Measurements from ENCODE around the gene CDYL2. TPM values are rescaled to one million over a fixed set of nuclear protein-coding genes. Genes with fewer than 3 reads are reported as not detected.
"Not testable (repeated sequence)": the region's sequence is repeated elsewhere in the genome, so short reads cannot be mapped to it uniquely, and the experiment has no call there.

Gene CDYL2
- total RNA-seq, 1 donor from 2014 or later, result 5.4 TPM

DNA sequence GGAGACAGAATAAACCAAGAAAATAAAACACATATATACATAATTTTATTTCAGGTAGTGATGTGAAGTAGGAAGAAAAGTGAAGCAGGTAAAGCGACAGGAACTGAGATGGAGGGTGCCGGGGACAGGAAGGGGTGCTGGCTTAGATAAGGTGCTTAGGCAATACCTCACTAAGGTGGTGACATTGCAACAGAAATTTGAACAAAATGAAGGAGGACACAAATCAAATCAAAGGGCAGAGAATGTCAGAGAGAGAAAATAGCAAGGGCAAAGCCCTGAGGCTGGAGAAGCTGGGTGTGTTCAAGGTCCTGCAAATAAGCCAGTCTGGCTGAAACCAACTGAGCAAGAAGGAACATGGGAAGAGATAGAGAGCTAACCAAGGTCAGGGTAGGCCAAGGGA, 5.0 kb upstream of the CDYL2 start:
- ATAC-seq (no peak), DNase-seq (ENCODE audit: low spot score) (no peak)

DNA sequence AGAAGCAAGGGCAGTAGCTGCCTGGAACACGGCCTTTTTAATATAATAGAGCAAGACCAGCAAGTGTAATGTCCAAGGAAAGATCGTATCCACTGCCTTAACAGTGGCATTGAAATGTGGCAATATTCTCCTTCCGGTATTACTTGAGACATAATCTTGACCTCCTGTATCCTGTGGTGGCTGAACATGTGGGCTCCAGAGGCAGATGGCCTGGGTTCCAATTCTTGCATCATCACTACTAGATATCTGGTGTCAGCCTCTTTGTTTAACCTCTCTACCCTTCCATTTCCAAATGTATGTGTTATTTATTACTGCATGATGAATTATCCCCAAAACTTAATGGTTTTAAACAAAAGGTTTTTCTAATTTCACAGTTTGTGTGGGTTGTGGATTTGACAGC, 3.5 kb upstream of the CDYL2 start:
- ATAC-seq (no peak), DNase-seq (ENCODE audit: low spot score) (no peak)

DNA sequence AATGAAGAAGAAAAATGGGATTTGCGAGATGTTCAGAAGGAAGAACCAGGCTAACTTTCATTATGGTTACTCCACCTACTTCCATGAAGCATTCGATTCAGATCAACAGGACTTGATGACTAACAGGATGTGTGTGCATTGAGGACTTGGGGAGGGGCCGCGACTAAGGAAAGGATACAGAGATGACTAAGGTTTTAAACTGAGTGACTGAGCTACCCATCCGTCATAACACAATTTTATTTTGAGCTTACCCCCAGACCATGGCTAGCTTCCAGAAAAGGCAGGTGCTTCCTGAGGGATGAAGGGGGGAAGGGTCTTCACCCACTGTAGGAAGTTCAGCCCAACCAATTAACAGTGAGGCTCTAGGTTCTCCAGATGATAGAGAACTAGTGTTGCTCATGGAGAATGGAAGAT, 2.5 kb upstream of the CDYL2 start:
- no peak for ATAC-seq
- DNase-seq (ENCODE audit: low spot score), result no peak

DNA sequence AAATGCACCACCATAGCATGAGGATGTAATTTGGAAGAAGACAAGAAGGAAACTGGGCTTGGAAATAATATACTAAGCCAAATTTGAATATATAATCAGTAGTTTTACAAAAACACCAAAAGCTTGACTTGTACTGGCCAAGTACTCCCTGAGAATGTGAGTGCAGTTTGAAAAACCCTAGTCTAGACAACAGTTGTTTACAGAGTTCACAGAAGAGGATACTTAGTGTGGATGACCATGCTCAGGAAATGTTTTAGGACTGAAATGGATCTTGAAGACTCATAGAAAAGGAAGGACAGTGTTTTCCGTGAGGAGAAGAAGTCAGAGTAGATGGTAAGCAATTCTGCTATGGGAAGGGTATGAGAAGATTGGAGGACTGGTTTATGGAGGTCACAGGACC, 1.9 kb upstream of the CDYL2 start:
- no peak for ATAC-seq

DNA sequence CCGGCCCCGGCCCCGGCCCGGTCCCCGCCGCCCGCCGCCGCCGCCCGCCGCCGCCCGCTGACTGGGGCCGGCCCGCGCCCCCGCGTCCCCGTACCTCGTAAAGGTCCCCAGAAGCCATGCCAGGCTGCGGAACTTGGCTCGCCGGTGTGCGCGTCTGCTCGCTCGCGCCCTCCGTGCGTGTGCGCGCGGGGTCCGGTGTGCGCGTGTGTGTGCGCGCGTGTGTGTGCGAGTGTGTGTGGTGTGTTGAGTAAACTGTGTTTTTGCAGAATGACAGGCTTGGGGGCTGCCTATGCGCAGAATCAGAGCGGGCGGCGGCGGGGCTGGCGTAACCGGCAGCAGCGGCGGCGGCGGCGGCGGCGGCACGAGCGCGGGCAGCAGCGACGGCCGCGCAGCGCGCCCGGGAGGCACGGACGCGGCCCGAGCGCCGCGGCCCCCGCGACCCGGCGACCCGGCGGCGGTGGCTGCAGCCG, 307 bp downstream of the CDYL2 start:
- DNase-seq (ENCODE audit: low spot score), result peak; percentile 75
- peak; percentile 79 for ATAC-seq

More for the DNA sequence above, 1.9 kb upstream of the CDYL2 start:
- DNase-seq (ENCODE audit: low spot score), result no peak

DNA sequence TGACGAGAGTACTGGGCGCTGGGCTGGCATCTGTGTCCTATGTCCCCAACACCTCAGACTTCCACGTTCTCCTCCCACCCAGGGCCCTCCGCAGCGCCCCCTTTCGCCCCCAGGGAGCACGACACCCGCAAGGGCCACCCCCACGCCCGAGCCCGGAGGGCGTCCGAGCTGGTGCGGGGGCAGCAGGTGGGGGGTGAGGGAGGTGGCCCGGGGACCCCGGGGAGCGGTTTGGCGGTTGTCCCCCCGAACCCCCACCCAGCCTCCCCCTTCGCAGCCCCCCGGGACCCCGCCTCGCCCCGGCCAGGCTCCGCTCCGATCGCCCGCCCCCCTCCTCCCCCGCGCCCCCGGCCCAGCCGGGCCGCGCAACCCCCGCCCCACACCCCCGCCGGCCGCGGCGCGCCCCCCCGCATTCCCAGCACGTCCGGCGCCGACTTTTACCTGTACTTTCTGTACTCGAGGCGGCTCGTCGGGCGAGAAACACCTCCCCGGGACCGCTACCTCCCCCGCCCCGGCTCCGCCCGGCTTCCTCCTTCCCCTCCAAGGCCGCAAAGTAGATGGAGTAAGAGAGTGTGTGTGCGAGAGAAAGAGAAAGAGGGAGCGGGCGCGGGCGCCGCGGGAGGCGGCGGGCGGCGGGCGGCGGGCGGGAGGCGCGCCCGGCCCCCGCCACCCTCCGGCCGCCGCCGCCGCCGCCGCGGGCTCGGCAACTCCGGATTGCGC, 901 bp downstream of the CDYL2 start:
- peak; percentile 31 for ATAC-seq
- DNase-seq (ENCODE audit: low spot score), result peak; percentile 49

DNA sequence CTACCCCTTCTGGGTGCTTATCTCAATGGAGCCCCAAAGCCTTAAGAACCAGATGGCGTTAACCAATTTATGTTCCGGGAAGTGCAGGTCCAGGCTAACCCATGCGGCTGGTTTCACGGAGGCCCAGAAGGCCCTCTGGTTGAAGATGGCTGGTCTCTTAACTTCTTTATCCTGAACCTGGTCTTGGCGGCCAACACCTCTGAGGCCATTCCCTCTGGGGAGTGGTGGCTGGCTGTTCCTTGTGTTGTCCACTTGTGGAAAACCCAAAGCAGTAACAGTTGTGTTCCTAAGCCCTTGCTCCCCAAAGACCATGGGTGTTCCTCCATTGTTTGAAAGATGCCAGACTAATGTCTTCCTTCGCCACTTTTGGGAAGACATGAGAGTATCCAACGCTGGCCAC, 1.5 kb downstream of the CDYL2 start:
- DNase-seq (ENCODE audit: low spot score) (no peak), ATAC-seq (no peak)

DNA sequence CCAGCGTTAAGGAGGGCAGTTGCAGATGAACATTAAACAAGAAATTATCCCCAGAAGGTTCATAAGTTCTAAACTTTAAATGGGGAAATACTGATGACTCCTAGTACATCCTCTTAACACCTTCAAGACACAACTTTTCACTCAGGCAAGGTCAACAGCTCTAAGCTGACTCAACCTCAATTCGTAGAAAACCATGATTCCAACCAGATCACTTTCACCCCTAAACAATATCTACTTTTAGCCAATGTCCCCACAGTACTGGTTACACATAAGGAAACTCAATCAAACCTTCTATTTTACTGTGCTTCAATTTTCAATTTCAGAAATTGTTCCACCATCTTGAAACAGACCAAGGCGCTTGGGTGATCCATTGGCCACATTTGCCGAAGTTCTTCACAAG, 2.3 kb downstream of the CDYL2 start:
- ATAC-seq (no peak), DNase-seq (ENCODE audit: low spot score) (no peak)

DNA sequence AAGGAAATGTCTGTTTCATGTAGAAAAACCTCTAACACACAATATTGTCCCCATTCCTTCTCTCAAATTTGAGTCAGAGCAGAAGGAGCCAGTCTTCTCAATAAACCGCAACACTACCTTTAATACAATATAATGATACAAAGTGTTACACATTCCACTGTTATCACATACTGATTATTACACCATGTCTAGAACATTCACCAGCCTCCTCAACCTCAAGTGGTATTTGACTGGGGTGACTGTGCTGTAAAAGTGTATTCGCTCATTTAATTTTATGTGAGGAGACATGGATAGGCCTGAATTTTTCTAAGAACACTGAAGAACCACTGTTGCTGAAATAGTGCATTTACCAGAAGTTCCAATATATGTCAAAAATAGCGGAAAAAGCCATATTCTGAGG, 10.3 kb downstream of the CDYL2 start:
- ATAC-seq (no peak), DNase-seq (ENCODE audit: low spot score) (no peak)

DNA sequence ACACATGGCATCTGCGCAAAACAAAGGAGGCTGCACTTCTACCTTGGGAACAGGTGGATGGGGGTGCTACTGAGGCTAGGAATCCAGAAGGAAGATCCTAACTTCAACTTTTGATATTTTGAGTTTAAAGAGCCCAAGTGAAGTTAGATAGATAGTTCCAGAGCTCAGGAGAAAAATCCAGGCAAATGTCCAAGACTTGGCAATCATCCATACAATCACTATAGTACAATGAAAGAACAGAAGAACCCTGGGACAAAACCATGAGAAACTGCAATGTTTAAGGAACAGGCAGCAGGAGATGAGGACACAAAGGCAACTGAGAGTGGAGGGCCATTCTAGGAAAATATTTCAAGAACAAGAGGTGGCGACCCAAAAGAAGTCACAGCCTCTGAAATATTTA, 12.4 kb downstream of the CDYL2 start:
- ATAC-seq (peak; percentile 63), DNase-seq (ENCODE audit: low spot score) (no peak)

DNA sequence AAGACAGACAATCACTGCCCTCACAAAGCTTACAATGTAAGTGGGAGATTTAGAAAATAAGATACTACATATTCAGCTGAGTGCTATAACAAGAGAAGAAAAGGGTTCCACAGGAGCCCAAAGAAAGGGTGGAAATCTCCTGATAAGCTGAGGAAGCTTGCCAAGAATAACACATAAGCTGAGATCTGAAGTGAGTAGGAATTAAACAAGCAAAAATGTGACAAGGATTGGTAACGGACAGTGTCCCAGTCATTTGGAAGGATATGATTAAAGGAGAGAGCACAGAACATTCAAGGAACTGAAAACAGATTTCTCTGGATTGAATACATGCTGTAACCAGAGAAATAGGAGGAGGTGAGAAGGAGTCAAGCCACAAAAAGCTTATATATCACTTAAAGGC, 13.0 kb downstream of the CDYL2 start:
- ATAC-seq (no peak), DNase-seq (ENCODE audit: low spot score) (no peak)

DNA sequence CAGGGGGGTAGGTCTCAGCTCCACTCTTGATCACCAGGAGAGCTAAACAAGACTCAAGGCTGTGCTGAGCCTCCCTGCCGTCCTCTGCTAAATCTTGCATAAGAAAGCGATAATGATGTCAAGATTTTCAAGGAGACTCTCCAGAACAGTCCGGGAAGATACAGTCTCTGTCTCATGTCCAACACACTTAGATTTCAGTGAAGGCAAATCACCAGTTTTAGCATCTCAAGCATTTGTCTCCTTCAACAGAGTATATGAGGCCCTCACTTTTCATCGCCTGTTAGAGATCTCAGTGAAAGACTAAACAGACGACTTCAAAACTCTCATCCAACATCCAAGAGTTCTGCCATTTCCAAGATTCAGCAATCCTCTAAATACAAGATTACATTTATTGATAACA, 13.6 kb downstream of the CDYL2 start:
- ATAC-seq (no peak), DNase-seq (ENCODE audit: low spot score) (no peak)

DNA sequence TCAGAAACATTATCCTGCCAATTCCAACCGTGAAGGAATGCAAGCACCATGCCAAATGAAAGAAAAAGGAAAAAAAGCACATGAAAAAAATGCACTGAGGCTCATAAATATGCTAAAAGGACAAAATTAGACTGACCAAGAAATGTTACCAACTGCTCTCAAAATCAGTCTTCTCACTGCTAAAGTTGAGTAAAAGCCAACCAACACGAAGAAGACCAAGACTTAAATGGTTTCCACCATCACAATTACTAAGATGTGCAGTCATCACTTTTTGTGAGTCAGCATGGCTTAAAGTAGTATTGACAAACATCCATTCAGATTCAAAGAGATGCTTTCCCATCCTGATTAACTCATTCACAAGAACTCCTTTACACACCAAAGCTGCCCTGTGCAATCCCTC, 16.4 kb downstream of the CDYL2 start:
- DNase-seq (ENCODE audit: low spot score) (no peak), ATAC-seq (no peak)

DNA sequence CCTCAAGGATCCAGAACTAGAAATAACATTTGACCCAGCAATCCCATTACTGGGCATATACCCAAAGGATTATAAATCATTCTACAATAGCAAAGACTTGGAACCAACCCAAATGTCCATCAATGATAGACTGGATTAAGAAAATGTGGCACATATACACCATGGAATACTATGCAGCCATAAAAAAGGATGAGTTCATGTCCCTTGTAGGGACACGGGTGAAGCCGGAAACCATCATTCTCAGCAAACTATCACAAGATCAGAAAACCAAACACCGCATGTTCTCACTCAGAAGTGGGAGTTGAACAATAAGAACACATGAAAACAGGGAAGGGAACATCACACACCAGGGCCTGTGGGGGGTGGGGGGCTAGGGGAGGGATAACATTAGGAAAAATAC, 17.8 kb downstream of the CDYL2 start:
- ATAC-seq; DNase-seq (ENCODE audit: low spot score): not testable (repeated sequence)

DNA sequence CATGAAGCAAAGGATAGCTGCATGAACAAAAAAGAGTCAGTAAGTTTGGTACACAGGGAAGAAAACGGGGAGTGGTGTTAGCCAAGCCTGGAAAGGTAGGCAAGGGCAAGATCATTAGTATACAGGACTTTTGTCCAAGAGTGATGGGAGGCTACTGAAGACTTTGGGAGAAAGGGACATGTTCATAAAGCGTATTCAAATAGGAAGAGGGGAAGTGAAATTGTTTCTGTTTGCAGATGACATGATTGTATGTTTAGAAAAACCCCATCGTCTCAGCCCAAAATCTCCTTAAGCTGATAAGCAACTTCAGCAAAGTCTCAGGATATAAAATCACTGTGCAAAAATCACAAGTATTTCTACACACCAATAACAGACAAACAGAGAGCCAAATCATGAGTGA, 19.4 kb downstream of the CDYL2 start:
- DNase-seq (ENCODE audit: low spot score), result no peak
- no peak for ATAC-seq

DNA sequence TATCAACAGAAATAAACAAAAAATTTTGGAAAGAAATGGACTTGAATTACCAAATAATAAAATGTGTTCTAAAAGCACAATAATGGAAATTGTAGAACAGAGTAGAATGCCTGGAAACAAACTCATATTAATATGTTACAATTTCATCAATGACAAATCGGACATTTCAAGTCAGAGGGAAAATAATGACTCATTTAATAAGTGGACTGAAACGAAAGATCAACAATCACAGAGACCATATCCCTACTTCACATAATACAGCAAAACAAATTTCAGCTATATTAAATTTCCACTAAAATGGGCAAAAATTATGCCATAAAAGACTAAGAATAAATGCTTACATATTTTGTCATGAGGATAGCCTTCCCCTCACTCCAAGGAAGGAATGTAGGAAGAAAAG, 25.7 kb downstream of the CDYL2 start:
- DNase-seq (ENCODE audit: low spot score), result no peak
- ATAC-seq, result no peak

DNA sequence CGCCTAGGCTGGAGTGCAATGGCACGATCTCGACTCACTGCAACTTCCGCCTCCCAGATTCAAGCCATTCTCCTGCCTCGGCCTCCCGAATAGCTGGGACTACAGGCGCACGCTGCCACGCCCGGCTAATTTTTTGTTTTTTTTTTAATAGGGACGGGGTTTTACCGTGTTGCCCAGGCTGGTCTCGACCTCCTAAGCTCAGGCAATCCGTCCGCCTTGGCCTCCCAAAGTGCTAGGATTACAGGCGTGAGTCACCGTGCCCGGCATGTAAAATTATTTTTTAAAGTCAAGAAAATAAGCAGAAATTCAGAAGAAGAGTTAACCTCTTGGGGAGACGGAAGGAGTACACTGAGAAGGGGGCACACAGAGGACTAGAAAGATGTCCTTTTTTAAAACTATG, 27.5 kb downstream of the CDYL2 start:
- no peak for DNase-seq (ENCODE audit: low spot score)
- no peak for ATAC-seq

DNA sequence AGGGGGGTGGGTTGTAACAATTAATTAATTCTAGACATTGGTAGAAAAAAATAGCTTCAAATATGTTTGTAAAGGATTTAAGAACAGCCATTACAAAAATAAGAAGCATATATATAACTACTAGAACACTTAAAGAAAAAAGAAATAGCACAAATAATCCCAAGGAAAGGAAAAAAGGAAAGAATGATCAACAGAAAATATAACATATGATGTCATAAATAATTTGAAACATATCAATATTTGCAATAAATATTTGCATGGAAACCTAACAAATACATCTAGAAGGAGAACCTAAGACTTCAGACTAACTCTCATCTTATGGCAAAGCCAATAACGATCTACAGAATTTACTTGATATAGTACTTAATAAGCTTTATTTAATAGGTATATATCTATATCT, 28.9 kb downstream of the CDYL2 start:
- DNase-seq (ENCODE audit: low spot score), result no peak
- no peak for ATAC-seq

DNA sequence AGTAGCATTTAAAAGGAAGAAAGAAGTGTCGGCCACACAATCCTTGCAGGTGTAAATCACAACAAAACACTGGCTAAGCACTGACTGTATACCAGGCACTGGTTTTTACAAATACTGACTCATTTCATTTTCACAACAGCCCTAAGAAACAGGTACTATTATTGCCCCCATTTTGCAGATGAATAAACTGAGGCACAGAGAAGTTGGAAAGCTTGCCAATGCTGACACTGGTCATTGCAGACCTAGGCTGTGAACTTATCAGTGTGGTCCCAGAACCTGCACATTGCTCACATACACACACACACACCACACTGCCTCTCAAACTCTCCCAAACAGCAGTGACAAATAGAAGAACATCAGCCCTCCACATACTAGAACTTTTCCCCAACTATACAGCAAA, 37.6 kb downstream of the CDYL2 start:
- ATAC-seq (no peak), DNase-seq (ENCODE audit: low spot score) (no peak)

DNA sequence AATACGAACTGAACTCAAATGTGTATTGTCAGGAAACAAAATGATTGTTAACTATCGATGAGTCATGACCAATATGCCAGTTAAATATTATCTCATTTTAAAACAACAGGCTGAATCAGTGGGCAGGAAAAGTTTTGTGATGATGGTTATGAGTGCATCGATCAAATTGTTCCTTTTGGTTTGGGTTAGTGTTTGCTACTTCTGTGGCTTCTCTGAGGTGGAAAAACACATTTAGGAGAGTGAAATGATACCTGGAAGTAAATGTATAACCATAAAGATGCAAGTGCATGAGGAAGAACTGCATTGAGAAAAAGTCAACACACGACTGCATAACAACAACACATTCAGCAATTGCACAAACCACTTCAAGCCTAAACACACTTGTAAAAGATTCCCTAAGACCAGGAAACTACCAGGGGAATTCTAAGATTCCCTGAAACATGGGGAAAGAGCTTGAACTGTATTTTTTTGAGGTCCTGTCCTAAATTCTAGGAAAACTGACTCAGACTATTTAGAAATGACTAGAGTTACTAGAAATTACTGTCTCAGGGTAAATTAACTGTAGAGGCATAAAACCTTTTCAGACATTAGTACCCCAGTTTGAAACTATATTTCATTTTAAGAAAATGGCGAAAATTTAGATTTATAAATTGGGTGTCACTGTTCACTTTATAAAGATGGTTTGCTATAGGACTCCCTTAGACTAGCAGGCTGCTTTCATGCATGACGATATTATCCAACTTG, 44.8 kb downstream of the CDYL2 start:
- ATAC-seq (no peak), DNase-seq (ENCODE audit: low spot score) (no peak)

DNA sequence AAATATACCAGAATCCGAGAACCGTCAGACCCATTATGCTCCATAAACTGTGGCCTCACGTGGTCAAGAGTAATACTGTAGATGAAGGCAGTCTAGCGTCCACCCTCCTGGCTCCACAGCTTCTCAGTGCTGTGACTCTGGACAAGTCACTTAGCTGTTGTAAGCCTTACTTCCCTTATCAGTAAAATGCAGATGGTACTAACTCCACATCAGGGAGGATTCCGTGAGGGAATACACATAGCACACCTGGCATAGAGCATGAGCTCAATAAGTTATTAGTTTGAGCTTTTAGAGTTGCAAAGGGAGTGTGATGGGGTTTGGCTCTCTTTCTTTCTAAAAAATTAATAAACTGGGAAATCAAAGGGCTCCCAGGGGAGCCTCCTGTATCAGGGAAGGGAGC, 49.9 kb downstream of the CDYL2 start:
- ATAC-seq, result no peak
- no peak for DNase-seq (ENCODE audit: low spot score)

DNA sequence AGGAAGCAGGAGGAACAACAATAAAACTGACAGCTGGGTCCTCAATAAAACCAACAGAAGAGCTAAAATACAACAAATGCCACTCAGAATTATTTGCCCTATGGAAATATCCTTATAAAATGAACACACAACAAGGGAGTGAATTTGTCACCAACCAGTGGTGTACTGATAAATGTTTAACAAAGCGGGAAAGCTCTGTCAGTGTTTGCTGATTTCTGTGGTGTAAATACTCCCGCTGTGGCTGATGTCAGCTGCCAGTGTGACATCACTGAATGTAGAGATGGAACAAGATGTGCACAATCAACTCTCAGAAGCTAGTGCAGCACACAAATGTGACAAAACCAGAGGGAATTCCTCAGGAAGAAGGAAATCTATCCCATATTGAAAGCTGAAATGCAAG, 51.9 kb downstream of the CDYL2 start:
- ATAC-seq (no peak), DNase-seq (ENCODE audit: low spot score) (no peak)

DNA sequence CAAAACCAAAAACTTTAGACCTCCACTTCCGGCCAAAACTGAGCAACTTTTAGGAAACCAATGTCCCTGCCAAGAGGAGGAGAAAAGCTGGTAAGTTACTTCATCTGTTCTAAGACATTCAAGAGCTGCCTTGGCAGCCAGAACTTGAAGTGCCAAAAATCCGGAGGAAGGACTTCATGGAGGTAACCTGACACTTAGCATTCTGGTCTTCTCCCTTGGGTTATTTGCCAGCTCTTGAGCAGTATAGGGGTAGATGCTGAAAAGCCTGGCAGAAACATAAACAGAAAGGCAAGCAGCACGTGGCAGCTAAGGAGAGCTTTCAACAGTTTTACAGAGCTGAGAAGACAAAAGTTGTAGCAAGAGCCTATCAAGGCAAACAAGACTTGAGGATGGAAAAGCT, 53.2 kb downstream of the CDYL2 start:
- peak; percentile 26 for ATAC-seq
- DNase-seq (ENCODE audit: low spot score), result no peak
